Measurements from ENCODE around the gene CTSF.

- TF ChIP-seq CTCF (IDR thresholded peaks at IDR 0.05; ENCODE audit: control extremely low read depth in 1 of 3, insufficient read depth in 1 of 3, low read depth in 1 of 3, low read length in 3 of 3) = no peak
- no peak for TF ChIP-seq POU5F1 (IDR thresholded peaks at IDR 0.05; ENCODE audit: low read depth, low read length)
- no peak for TF ChIP-seq EP300 (IDR thresholded peaks at IDR 0.05; ENCODE audit: borderline replicate concordance in 1 of 2, low read depth in 2 of 2, low read length in 2 of 2)
- TF ChIP-seq PHF8 (conservative IDR thresholded peaks at IDR 0.05; ENCODE audit: low read depth, low read length) = no peak
- TF ChIP-seq YY1 (IDR thresholded peaks at IDR 0.05; ENCODE audit: low read depth, low read length) = no peak
- TF ChIP-seq POLR2A (IDR thresholded peaks at IDR 0.05; ENCODE audit: control extremely low read depth in 1 of 2, low read depth in 2 of 2, low read length in 2 of 2) = no peak
- no peak for TF ChIP-seq EZH2 (IDR thresholded peaks at IDR 0.05; ENCODE audit: low read depth, low read length, severe bottlenecking)
- TF ChIP-seq MAFK (IDR thresholded peaks at IDR 0.05; ENCODE audit: low read depth, low read length) = no peak
- TF ChIP-seq SUZ12 (IDR thresholded peaks at IDR 0.05; ENCODE audit: low read length) = no peak
- TF ChIP-seq E2F6 (IDR thresholded peaks at IDR 0.05) = no peak
Observed at GRCh38 chr11:66598993-66599392, 30.6 kb upstream of the CTSF start.

All from H1 (cell line).